ENCODE results near the gene ABHD13.

Gene ABHD13
- 42.0 to 98.9 (median 43.8) reads per million in 3 donors for total RNA-seq

DNA sequence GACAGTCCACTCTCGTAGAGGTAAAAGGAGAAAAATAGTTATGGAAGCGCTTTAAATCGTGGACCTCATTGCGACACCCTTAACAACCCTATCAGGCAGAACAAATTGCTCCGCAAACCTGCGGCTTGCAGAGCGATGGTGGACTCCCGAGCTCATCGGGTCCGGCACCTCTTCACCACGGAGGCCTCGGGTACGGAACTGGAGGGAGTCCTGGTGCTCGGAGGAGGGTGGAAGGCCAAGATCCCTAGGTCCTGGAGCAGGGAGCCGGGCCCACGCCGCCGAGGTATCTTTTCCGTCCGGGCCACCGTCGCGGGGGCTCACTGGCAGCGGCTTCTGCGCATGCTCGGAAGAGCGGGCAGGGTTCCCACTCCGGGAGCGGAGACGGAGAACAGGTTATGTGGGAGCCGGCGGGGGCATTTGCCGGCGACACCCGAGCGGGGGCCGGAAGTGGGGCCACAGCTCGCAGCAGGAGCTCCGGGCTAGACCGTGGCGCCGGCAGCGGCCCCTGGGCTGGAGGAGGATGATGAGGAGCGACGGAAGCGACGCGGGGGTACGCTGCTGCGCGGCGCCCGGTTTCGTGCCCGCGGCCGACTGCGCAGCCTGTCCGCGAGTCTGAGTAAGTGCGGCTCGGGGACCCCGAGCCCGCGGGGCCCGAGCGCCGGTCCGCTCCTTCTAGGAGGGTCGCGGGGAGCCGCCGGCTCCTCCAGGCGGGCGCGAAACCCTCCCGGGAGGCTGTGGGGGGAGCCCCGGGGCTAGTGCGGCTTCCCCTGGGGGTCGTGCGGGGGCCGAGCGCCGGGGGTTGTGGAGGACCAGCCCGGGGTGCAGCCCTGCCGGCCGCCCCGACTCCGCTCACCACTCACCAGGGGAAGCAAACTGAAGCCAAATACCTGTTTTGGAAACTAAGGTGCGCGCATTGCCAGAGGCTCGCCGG lies at the start of gene ABHD13:
TSS of gene ABHD13 (plus strand) at position 349 of the 931 bp plus-strand sequence. CDS start 10,827 bp downstream, outside the sequence.
- peak within 1 kb of the TSS; percentile 74 for H3K27ac ChIP-seq (ENCODE audit: insufficient read depth, low read length, poor library complexity, severe bottlenecking)
- peak within 1 kb of the TSS; percentile 93 for H3K4me3 ChIP-seq (ENCODE audit: insufficient read depth, low read depth, low read length, poor library complexity, severe bottlenecking)
- no peaks in the 10 kb centered on the region for H3K27me3 ChIP-seq (replicated peaks; ENCODE audit: control insufficient read depth, insufficient read depth, low read length, poor library complexity, severe bottlenecking)
- no peaks in the 10 kb centered on the region for H3K9me3 ChIP-seq (ENCODE audit: control insufficient read depth, low read length)
- H3K4me1 ChIP-seq (ENCODE audit: control insufficient read depth, insufficient read depth, low read length, poor library complexity, severe bottlenecking): peaks cover 20% of the 10 kb centered on the region
- peak; percentile 83 to 85 (median 85) for DNase-seq
- no peaks in the 10 kb centered on the region for H3K36me3 ChIP-seq (ENCODE audit: control insufficient read depth, insufficient read depth, low read length)

DNA sequence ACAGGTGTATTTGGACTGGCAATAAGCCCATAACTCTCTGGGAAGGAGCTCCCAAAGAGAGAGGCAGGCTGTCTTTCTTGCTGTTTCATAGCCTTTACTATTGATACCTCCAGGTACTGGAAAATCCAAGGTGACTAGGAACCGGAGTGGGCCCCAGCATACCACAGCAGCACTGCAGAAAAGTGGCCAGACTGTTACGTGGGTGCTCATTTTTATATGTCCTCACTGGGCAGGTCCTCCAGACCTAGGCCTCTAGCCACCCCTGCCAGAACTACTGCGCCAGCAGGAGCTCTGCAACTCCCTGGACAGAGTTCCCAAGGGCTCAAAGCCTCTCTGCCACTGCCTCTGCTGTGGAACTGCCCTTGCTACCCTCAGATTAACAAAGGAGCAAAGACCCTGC lies 49.3 kb upstream of the ABHD13 start:
- no peak for DNase-seq
- H3K27me3 ChIP-seq (replicated peaks; ENCODE audit: control insufficient read depth, insufficient read depth, low read length, poor library complexity, severe bottlenecking): no peaks in the 10 kb centered on the region
- H3K27ac ChIP-seq (ENCODE audit: insufficient read depth, low read length, poor library complexity, severe bottlenecking): no peak overlapping the region
- H3K9me3 ChIP-seq (ENCODE audit: control insufficient read depth, low read length): no peaks in the 10 kb centered on the region
- no peaks in the 10 kb centered on the region for H3K36me3 ChIP-seq (ENCODE audit: control insufficient read depth, insufficient read depth, low read length)
- no peak overlapping the region for H3K4me3 ChIP-seq (ENCODE audit: insufficient read depth, low read depth, low read length, poor library complexity, severe bottlenecking)
- no peaks in the 10 kb centered on the region for H3K4me1 ChIP-seq (ENCODE audit: control insufficient read depth, insufficient read depth, low read length, poor library complexity, severe bottlenecking)

DNA sequence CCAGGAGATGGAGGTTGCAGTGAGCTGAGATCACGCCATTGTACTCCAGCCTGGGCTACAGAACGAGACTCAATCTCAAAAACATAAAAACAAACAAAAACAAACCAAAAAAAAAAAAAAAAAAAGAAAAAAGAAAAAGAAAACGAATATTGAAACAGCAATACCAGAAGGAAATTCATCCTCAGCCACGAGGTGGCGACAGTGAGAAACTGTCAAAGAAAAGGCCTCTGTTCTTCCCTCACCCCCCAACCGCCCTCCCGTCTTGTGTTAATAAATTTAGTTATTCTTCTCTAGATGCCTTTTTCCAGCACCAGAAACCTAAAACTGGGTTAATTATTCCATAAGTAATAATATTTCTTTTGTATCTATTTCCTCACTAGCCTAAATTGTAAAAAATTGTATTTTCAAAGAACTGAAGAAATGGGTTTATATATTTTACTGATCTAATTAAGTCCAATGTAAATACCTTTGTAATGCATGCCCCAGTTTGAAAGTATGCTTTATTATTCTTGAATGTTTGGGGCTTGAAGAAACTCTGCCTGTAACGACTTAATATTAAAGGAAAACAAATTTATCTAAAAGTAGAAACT lies 41.4 kb upstream of the ABHD13 start:
- H3K4me3 ChIP-seq (ENCODE audit: insufficient read depth, low read depth, low read length, poor library complexity, severe bottlenecking): no peak overlapping the region
- H3K27ac ChIP-seq (ENCODE audit: insufficient read depth, low read length, poor library complexity, severe bottlenecking): no peak overlapping the region
- H3K4me1 ChIP-seq (ENCODE audit: control insufficient read depth, insufficient read depth, low read length, poor library complexity, severe bottlenecking): no peaks in the 10 kb centered on the region
- H3K9me3 ChIP-seq (ENCODE audit: control insufficient read depth, low read length): no peaks in the 10 kb centered on the region
- no peaks in the 10 kb centered on the region for H3K36me3 ChIP-seq (ENCODE audit: control insufficient read depth, insufficient read depth, low read length)
- DNase-seq: peak in 2 of 3 donors; percentile 15 to 22
- no peaks in the 10 kb centered on the region for H3K27me3 ChIP-seq (replicated peaks; ENCODE audit: control insufficient read depth, insufficient read depth, low read length, poor library complexity, severe bottlenecking)

DNA sequence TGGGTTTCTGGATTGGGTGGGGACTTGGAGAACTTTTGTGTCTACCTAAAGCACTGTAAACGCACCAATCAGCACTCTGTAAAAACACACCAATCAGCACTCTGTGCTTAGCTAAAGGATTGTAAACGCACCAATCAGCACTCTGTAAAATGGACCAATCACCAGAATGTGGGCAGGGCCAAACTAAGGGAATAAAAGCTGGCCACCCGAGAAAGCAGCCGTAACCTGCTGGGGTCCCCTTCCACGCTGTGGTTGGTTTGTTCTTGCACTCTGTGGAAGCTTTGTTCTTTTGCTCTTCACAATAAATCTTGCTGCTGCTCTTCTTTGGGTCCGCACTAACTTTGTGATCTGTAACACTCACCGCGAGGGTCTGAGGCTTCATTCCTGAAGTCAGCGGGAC lies 40.1 kb upstream of the ABHD13 start:
- Histone ChIP-seq H3K27me3 (replicated peaks; ENCODE audit: control insufficient read depth, insufficient read depth, low read length, poor library complexity, severe bottlenecking) (no peaks in the 10 kb centered on the region), H3K27ac (ENCODE audit: insufficient read depth, low read length, poor library complexity, severe bottlenecking) (no peak overlapping the region), H3K4me3 (ENCODE audit: insufficient read depth, low read depth, low read length, poor library complexity, severe bottlenecking) (no peak overlapping the region), H3K36me3 (ENCODE audit: control insufficient read depth, insufficient read depth, low read length) (no peaks in the 10 kb centered on the region), H3K4me1 (ENCODE audit: control insufficient read depth, insufficient read depth, low read length, poor library complexity, severe bottlenecking) (no peaks in the 10 kb centered on the region), H3K9me3 (ENCODE audit: control insufficient read depth, low read length) (no peaks in the 10 kb centered on the region)
- DNase-seq: no peak

DNA sequence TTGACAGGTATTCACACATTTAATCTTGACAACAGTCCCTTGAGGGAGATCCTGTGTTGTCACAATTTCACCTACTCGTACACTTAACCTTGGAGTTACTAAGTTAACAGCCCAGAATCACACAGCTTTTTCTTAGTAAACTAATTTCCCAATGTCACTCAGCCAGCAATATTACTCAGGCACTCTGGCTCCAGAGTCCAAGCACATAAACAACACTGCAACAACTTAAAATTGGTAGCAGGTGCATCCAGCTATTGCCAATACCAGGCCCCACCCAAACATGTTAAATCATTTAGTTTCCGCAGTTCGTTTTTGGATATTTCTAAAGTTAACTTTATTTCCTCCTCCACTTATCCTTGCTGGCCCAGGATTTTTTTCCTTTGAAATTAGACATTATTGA lies 35.5 kb upstream of the ABHD13 start:
- Histone ChIP-seq H3K27me3 (replicated peaks; ENCODE audit: control insufficient read depth, insufficient read depth, low read length, poor library complexity, severe bottlenecking) (no peaks in the 10 kb centered on the region), H3K4me1 (ENCODE audit: control insufficient read depth, insufficient read depth, low read length, poor library complexity, severe bottlenecking) (no peaks in the 10 kb centered on the region), H3K36me3 (ENCODE audit: control insufficient read depth, insufficient read depth, low read length) (no peaks in the 10 kb centered on the region), H3K4me3 (ENCODE audit: insufficient read depth, low read depth, low read length, poor library complexity, severe bottlenecking) (no peak overlapping the region), H3K27ac (ENCODE audit: insufficient read depth, low read length, poor library complexity, severe bottlenecking) (no peak overlapping the region), H3K9me3 (ENCODE audit: control insufficient read depth, low read length) (no peaks in the 10 kb centered on the region)
- no peak for DNase-seq

DNA sequence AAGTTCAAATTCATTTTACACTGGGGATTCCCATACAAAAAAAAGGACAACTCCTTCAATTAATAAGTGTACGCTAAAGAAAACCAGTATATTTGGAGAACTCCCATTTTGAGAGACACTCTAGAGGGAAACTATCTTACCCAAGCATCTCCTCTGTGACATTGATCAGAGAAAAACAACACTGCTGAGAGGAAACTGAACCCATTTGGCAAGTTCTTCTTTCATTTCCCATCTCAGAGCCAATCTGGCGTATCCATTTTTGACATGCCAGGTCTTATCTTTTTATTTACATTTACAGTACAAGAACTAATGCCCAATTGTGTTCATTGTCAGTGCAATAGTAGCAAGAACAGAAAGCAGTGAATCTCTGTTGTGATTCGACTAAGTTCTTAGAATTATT lies 33.0 kb upstream of the ABHD13 start:
- no peaks in the 10 kb centered on the region for H3K27me3 ChIP-seq (replicated peaks; ENCODE audit: control insufficient read depth, insufficient read depth, low read length, poor library complexity, severe bottlenecking)
- no peak overlapping the region for H3K4me3 ChIP-seq (ENCODE audit: insufficient read depth, low read depth, low read length, poor library complexity, severe bottlenecking)
- H3K36me3 ChIP-seq (ENCODE audit: control insufficient read depth, insufficient read depth, low read length): no peaks in the 10 kb centered on the region
- H3K9me3 ChIP-seq (ENCODE audit: control insufficient read depth, low read length): no peaks in the 10 kb centered on the region
- no peak for DNase-seq
- H3K4me1 ChIP-seq (ENCODE audit: control insufficient read depth, insufficient read depth, low read length, poor library complexity, severe bottlenecking): no peaks in the 10 kb centered on the region
- H3K27ac ChIP-seq (ENCODE audit: insufficient read depth, low read length, poor library complexity, severe bottlenecking): no peak overlapping the region

DNA sequence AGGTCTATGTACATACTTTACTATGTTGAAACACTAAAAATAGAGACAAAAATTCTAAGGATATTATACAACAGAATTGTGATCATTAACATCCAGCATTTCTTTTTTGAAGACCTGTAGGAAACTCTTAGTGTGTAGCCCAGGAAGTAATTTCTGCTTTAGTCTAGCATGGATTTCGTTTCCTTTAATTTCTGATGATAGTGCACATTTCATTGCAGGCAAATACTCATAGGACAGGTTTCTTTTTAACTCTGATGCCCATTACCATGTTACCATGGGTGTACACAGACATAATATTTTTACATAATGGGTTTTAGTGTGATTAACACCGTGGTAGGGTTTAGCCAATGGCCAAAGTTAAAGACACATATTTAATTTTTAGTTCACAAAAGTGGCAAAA lies 29.9 kb upstream of the ABHD13 start:
- Histone ChIP-seq H3K4me1 (ENCODE audit: control insufficient read depth, insufficient read depth, low read length, poor library complexity, severe bottlenecking) (no peaks in the 10 kb centered on the region), H3K36me3 (ENCODE audit: control insufficient read depth, insufficient read depth, low read length) (no peaks in the 10 kb centered on the region), H3K27ac (ENCODE audit: insufficient read depth, low read length, poor library complexity, severe bottlenecking) (no peak overlapping the region), H3K4me3 (ENCODE audit: insufficient read depth, low read depth, low read length, poor library complexity, severe bottlenecking) (no peak overlapping the region), H3K27me3 (replicated peaks; ENCODE audit: control insufficient read depth, insufficient read depth, low read length, poor library complexity, severe bottlenecking) (no peaks in the 10 kb centered on the region), H3K9me3 (ENCODE audit: control insufficient read depth, low read length) (no peaks in the 10 kb centered on the region)
- DNase-seq: no peak

DNA sequence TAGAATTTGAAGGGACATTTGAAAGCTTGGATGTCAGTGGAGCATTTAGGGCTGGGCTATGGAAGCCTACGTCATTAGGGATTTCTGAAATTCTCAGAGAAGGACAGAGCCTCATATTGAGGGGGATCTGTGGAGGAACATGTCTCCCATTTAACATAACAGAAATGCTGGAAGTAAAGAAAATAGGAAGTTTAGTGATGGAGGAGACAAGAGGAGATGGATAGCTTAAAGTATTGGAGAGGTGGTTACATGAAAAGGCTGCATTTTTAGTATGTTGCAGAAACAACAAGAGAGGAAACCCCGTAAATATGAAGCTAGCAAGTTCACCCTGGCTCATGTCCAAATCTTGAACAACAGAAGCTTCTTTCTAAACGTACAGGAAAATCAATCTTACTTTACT lies 27.3 kb upstream of the ABHD13 start:
- Histone ChIP-seq H3K9me3 (ENCODE audit: control insufficient read depth, low read length) (peaks cover 4% of the 10 kb centered on the region), H3K27me3 (replicated peaks; ENCODE audit: control insufficient read depth, insufficient read depth, low read length, poor library complexity, severe bottlenecking) (no peaks in the 10 kb centered on the region), H3K4me3 (ENCODE audit: insufficient read depth, low read depth, low read length, poor library complexity, severe bottlenecking) (no peak overlapping the region), H3K36me3 (ENCODE audit: control insufficient read depth, insufficient read depth, low read length) (no peaks in the 10 kb centered on the region), H3K27ac (ENCODE audit: insufficient read depth, low read length, poor library complexity, severe bottlenecking) (no peak overlapping the region), H3K4me1 (ENCODE audit: control insufficient read depth, insufficient read depth, low read length, poor library complexity, severe bottlenecking) (no peaks in the 10 kb centered on the region)
- DNase-seq: no peak

DNA sequence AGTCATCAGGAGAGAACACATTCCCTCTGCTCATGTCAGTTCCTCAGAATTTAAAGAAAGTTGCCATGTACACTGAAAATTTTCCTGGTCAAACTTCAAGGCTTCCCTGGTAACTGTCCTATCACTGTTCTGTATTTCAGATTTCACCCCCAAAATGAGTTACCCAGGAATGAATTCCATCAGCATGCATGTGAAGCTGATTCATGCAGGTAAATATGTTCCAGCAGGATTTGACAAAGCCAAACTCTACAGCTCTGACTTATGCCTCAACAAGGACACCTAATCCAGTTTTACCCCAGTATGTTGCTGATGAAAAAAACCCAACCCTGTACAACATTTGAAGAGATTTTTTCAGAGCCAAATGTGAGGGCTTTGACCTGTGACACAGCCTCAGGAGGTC lies 24.4 kb upstream of the ABHD13 start:
- H3K4me3 ChIP-seq (ENCODE audit: insufficient read depth, low read depth, low read length, poor library complexity, severe bottlenecking): no peak overlapping the region
- DNase-seq: no peak
- H3K9me3 ChIP-seq (ENCODE audit: control insufficient read depth, low read length): peaks cover 4% of the 10 kb centered on the region
- H3K27ac ChIP-seq (ENCODE audit: insufficient read depth, low read length, poor library complexity, severe bottlenecking): no peak overlapping the region
- H3K4me1 ChIP-seq (ENCODE audit: control insufficient read depth, insufficient read depth, low read length, poor library complexity, severe bottlenecking): no peaks in the 10 kb centered on the region
- no peaks in the 10 kb centered on the region for H3K36me3 ChIP-seq (ENCODE audit: control insufficient read depth, insufficient read depth, low read length)
- H3K27me3 ChIP-seq (replicated peaks; ENCODE audit: control insufficient read depth, insufficient read depth, low read length, poor library complexity, severe bottlenecking): no peaks in the 10 kb centered on the region

DNA sequence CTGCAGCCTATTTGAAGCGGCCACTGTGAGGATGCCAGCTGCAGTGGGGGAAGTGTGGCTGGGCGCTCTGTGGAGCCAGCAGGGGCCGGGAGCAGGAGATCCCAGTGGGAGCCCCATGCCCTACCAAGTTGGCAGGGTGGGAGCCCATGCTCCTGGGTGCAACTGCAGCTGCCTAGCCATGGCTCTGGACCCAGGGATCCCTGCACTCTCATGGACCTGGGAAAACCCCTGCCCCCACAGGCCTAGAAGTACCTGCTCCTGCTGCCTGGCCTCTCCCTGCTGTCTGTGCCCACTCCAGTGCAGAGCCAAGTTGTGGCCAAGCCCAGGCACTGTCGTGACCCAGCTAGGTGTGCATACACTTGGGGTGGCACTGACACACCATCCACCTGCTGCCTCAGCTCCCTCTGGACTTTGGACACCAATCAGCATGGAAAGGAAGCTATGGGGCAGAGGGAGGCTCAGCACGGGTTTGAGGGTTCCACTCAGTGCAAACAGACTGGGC lies 23.7 kb upstream of the ABHD13 start:
- no peak overlapping the region for H3K27ac ChIP-seq (ENCODE audit: insufficient read depth, low read length, poor library complexity, severe bottlenecking)

More for the DNA sequence above, 23.7 kb upstream of the ABHD13 start:
- Histone ChIP-seq H3K27me3 (replicated peaks; ENCODE audit: control insufficient read depth, insufficient read depth, low read length, poor library complexity, severe bottlenecking) (no peaks in the 10 kb centered on the region), H3K9me3 (ENCODE audit: control insufficient read depth, low read length) (peaks cover 4% of the 10 kb centered on the region), H3K36me3 (ENCODE audit: control insufficient read depth, insufficient read depth, low read length) (no peaks in the 10 kb centered on the region), H3K4me1 (ENCODE audit: control insufficient read depth, insufficient read depth, low read length, poor library complexity, severe bottlenecking) (no peaks in the 10 kb centered on the region), H3K4me3 (ENCODE audit: insufficient read depth, low read depth, low read length, poor library complexity, severe bottlenecking) (no peak overlapping the region)
- DNase-seq: no peak
